Islet precursor cell (in vitro differentiated cells): ENCODE measurements around the gene OVAAL.

Experiments
- DNase-seq: peaks from one replicate; pipeline ENCODE4 v3.0.0-alpha.2; 2018

OVAAL gene

DNA sequence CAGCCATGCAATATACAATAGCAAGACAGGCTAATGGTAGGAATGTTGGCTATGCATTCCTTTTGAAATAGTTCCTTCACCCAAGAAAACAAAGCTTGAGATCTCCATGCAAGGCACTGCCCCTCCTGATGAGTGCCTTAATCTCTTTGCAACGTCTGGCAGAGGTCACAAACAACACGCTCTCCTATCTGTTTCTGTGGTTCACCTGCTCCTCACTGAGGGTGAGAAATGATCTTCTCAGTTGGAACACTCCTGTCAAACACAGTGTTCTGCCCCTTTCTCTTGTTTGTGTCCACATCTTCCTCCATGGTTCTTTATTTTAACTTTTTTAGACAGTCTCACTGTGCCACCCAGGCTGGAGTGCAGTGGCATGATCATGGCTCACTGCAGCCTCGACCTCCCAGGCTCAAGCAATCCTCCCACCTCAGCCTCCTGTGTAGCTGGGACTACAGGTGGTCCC, 51.8 kb downstream of the OVAAL start:
- DNase-seq, result no peak

DNA sequence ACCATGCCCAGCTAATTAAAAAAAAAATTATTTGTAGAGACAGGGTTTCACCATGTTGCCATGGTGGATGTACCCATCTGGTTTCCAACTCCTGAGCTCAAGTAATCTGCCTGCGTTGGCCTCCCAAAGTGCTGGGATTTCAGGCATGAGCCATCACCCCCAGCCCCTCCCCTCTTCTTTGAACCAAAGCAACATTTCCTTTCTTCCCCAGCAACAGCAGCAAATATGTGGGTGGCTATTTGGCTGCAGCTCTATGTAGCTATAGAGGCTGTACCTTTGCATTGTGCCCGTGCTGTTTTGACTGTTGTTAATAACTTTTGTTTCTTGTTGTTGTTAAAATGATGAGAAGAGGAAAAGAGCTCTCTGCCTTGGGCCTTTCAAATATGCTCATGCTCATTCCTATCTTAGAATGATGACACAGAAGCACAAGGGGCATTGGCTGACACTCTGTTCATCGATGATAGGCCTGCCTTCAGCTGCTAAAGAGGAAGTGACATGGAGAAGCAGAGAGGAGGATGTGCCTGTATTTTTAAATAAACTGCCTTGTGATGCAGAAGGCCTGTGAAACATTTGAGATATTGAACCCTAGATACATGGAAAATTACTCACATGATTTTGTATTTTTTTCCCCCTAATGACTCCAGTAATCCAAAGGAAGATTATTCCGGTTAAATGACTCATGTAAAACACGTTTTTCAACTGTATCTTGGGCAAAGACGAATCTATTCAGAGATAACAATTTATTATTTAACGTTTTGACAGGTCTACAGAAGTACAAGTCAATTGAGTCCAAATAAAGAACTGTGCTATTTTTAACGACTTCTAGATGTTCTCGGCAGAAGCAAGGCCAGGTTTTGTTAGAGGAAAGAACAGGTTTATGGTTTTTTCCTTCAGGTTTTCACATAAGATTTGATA, 52.5 kb downstream of the OVAAL start:
- no peak for DNase-seq

DNA sequence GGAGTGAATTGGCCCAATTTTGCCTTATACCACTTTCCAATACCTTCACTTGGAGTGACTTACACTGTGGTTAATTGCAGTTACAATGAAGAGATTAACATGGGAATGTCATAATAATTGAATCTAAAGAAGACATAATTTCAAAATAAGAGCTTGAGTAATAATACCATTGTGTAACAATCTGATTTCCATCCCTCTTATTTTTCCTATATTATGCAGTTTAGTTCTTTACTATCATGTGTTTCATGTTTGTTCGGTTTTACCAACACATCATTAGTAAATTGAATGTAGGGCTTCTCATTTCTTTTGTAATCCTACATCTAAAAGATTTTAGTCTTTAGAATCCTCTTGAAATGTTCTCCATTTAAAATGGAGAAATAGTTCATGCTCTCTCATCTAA, 53.9 kb downstream of the OVAAL start:
- DNase-seq, result no peak

DNA sequence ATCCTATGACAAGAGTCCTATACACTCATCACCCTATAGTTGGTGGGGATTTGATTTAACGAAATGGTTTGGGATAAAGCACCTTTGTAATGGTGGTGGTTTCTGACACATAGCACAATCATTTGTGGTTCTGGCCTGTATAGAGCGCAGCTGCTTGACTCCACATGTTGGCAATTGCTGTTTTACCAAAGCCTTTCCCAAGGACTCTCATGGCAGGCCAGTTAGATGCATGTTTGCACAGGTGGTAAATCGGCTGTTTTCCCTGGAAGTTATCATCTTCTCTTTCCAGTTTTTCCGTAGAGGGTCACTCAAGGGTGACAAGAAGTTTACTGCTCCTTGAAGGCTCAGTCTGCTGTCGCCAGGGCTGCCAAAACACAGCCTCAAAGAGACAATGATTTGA, 56.0 kb downstream of the OVAAL start:
- DNase-seq, result no peak

DNA sequence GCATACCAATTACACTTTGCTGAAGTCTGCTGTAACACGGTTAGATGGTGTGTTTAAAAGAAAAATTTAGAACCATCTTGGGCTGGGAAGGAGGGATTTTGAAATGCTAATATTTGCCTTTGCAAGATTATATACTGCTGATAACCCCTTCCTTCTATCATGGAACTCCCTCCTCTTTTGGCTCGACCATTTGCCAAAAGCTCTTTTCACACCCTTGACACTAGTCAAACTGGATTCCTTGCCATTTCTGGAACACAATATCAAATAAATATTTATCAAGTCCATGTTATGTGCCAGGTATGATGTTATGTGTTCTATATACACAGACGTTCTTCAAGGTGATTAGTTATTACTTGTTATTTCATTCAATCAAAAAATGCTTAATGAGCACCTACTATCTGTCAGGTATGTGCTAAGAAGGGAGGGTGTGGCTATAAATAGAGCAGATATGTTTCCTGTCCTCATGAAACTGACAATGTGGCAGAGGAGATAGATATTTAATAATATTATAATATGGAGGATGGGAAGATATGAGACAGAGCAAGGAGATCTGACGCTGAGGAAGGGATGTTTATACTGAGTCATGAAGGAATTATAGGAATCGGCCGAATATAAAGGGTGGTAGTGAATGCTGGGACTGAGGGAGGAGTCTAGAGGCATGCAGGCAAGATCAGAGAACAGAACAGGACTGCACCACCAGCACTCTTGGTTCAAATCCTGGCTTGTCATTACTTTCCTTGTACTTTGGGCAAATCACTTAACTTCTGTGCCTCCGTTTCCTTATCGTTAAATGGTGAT, 56.9 kb downstream of the OVAAL start:
- no peak for DNase-seq
